HG02981 (cell line): Measurements from ENCODE around the gene ANKRA2.
A peak's percentile ranks its signal among the peaks of the same experiment; 100 is the strongest.

ENCODE experiments used
- ATAC-seq: cut with Tn5 transposase; IDR thresholded peaks from one replicate; pipeline ENCODE4 v1.9.1; 2021; ENCODE audit warnings: mild to moderate bottlenecking, moderate library complexity; ENCODE audit not compliant: unreplicated experiment

ANKRA2 gene

DNA sequence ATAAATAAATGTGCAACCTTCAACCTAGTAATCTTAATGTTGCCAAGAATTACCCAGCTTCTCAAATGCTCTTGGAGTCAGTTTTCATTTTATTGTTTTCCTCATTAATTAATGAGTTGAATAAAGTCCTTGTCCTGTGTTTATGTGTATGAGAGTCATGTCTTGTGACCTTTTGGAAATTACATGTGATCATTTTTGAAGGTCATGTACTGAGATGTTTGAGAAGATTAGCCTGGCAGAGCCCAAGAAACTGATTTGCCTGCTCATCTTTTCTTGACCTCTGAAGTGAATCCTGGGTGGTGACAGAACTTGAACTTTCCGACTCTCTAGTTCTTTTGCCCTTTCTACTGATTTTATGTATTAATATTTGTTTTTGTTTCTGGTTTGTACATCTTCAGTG lies 15.4 kb downstream of the ANKRA2 start:
- no peak for ATAC-seq

GRCh38 chr5:73545403-73545779 lies 20.0 kb downstream of the ANKRA2 start:
- no peak for ATAC-seq

DNA sequence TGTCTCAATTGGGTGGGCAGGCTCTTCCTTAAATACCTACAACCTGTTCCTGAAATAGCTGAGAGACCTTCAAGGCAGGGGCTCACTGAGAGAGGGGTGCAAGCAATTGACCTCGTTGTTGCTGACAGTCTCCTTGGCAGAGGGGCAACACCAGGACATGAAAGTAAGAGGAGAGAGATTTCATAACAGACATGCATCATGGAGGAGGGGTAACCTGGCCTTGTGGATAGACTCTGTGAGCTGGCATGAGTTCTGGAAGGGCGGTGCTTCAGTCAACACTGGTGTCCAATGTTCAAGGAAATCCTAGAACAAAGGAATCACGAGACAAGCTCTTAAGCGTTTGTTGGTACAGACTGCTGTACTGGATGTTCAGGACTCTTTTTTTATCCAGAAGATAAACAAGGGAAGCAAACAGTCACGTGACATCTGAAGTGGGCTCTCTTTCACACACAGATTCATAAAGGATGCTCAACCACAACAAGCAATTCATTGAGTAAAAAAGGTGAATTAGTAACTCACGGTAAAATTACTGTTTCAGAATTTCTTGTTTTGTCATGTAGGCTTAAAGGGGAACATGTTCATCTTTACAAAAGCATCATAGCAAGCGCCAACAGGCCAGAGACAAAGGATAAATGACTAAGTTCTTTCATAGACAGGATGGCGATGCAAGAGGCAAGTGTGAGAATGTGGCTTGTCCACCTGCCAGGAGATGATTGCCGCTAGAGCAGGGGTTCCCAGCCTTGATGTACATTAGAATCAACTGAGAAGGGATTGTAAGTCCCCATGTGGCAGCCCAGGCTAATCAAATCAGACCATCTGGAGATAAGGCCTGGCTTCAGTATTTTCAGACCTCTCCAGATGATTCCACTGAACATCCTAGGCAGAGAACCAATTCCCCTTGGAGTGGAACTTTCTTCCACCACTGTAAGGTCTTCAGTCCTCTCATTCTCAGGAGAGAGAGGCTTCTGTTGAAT lies 20.7 kb downstream of the ANKRA2 start:
- ATAC-seq, result no peak

DNA sequence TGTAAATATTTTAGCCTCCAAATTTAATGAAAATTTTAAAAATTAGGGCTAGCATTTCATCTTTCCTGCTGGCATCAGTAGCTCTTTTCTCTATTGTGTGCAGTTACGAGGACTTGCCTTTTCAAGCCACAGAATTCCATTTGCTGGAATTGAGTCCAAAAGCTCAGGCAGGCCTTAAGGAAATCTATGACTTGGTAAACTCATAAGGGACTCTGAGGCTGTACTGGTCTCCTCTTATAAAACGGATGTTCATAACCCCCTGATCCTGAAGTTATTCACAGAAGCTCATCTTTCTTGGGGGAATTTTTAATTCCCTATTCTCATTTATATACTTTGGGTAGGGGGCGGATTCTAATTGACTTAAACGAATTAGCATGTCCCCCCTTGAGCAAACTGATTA lies 23.4 kb downstream of the ANKRA2 start:
- no peak for ATAC-seq

DNA sequence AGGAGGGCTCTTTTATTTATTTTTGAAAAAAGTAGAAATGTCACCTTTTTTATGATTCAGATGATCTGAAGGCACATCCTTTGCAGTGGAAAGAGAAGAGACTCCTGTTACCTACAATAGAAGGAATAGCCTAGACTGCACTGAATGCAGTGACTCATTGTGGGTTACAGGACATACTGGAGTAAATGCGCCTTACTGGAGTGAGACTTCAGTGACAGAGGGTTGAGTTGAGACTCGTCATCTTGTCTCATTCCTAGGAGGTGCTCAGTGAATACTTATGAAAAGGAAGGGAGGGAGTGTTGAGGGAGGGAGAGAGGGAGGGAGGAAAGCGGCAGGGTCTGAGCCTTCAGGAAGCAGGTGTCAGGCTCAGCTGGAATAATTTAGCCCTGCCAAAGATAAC lies 25.2 kb downstream of the ANKRA2 start:
- no peak for ATAC-seq

DNA sequence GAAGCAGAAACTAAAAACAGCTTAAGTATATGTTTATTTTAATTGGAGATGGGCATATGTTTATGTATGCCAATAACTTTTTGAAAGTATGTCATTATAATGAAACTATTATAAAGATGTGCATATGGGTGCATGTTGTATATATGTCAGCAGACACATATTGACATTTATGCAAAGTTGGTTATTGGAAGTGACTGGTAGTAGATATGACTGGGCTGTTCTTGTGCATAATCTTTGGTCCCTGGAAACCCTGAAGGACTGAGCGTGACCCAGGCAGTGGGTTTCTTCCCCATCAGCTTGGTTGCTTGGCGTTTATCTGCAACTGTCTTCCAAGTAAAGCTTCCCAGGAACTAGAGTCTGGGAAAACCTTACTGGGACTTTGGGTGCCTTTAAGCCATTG lies 25.7 kb downstream of the ANKRA2 start:
- no peak for ATAC-seq

GRCh38 chr5:73534971-73535370 lies 30.5 kb downstream of the ANKRA2 start:
- ATAC-seq, result no peak

DNA sequence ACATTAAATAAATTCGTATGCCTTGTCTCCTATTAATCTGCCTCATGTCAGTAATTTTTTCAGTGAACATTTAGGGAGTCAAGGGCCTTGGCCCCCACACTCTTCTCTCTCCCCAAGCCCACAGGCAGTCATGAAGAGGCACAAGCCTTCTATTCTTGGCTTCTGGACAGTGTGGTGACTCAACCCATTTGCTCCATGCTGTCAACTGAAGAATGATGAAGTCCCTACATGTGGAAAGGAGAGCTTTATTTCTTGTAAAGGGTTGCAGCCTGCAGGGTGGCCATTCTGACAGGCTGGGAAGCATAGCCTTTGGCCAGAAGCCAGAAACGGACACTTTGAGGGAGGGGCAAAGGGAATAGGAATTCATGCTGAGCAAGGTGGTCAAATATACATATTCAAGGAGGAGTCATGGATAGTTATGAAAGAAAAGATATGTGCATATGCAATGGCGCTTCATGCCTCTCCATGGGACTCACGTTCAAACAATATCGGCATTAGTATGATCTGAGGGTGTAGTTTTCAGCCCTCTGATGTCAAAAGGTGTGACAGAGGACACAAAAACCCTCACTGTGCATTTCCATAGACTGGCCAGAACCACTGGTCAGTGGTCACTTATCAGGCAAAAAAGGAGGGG lies 31.3 kb downstream of the ANKRA2 start:
- ATAC-seq, result no peak

DNA sequence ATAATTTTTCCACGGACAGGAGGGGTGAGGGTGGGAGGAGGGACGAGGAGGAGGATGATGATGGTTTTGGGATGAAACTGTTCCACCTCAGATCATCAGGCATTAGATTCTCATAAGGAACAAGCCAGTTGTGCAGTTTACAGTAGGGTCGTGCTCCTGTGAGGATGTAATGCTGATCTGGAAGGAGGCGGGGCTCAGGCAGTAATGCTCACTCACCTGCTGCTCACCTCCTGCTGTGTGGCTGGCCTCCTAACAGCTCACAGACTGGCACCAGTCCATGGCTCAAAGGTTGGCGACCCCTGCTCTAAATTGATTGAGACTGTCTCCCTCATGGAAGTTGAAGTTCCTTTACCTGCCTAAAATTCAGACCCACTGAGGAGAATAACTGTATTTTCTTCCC lies 33.2 kb downstream of the ANKRA2 start:
- no peak for ATAC-seq

- ATAC-seq, result no peak
Measured at GRCh38 chr5:73531356-73531755, 34.1 kb downstream of the ANKRA2 start.

- no peak for ATAC-seq
Measured at GRCh38 chr5:73529081-73529480, 36.4 kb downstream of the ANKRA2 start.

DNA sequence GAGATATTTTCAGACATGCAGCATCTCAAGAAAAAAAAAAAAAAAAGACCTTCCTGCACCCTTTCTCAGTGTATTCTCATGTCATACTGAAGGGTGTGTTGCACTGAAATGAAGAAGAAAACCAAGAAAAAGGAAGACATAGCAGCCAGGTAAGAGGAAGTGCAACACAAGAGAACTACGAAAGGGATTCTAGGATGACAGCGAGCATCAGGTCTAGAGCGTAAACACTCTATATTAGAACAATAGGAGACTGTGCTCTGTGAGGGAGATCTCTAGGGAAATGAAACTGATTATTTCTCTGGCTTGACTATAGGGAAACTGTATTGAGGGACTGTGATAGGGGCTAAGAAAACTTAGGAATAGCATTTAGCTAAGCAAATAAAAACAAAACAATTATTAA lies 37.2 kb downstream of the ANKRA2 start:
- no peak for ATAC-seq

GRCh38 chr5:73525606-73526203 lies 39.7 kb downstream of the ANKRA2 start:
- no peak for ATAC-seq

DNA sequence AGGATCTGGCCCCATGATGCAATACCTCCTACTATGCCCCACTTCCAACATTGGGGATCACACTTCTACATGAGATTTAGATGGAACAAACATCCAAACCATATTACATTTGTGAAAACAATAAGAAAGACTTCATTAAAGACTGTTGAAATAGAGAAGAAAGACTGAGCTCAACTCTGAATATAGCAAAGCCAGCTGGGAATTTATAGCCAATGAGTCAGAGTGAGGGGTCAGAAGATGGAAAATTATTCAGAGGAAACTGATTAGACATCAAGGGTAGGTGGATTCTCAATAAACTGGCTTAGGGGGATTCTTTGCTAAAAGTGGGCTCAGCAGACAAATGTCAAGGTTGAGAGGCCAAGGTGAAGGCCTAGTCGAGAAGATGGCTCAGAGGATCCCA lies 41.6 kb downstream of the ANKRA2 start:
- ATAC-seq, result no peak

DNA sequence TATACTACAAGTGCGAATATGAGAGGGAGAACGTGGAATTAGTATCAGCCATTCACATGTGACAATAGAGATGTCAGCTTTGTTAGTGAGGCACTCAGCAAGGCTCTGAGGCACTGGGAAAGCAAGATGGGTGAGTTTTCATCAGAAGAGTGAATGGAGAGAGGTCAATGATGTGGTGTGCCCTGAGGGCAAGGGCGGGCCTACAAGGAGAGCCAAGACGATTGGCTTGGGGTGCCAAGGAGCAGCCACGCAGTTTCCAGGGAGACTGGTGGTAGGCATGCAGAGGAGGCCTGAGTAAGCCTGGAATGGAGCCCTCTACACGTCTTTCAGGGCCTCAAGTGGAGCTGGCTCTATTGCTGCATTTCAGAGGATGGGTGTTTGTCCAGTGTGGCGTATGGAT lies 42.5 kb downstream of the ANKRA2 start:
- no peak for ATAC-seq

DNA sequence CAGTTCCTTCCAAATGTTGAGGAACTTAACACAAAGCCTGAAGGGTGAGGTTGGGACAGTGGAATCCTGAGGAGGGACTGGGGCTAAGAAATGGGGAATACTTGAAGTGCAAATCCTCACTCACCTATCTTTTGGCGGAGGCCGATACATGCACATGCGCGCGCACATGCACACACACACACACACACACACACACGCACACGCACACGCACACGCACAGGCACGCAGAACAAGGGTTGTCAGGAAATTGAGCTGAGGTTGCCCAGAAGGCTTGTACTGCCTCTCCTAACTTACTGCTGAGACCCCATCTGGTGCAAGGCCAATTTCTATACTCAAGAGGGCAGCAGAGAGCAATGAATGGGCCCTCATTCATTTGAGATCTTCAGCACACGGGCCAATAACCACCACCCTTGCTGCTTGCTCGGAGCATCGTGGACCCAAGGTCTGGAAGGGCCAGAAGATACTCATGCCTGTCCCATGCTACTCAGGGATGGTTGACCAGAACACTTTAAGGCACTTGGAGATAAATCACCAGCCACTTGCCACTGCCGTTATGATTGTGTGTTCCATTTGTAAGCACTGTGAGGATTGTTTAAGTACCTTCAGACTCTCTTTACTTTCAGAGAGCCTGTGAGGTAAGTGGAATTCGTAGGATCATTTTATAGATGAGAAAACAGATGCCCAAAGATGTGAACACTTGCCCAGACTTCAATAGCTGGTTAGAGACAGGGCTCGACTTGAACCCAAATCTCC lies 45.7 kb downstream of the ANKRA2 start:
- ATAC-seq, result peak; percentile 93

DNA sequence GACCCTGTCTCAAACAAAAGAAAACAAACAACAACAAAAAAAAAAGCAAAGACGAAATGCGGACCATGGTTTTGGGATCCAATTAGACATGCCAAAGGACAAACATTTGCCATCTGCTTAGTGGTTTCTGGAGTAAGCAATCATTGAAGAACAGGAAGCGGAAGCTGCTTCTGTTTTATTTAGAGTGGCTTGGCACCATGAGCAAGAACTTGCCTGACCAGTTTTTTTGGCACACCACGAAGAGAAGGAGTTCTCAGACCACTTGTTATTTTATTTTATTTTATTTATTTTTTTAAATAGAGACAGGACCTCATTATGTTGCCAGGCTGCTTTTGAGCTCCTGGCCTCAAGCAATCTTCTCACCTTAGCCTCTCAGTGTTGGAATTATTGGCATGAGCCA lies 50.2 kb downstream of the ANKRA2 start:
- no peak for ATAC-seq

DNA sequence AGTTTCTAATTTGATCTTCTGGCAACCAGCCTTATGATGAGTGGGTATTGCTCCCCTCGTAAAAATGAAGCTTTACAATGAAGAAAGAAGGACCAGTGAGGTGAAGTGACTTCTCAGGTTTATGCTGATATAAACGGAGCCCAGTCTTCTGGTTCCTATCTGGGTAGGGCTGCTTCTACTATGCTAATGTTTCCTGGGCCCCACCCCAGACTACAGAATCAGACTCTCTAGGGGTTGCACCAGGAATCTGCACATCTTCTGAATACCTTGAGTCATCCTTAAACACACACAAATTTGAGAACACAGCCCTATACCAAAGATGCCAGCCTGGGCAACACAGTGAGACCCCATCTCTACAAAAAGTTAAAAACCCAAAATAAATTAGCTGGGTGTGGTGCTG lies 51.0 kb downstream of the ANKRA2 start:
- ATAC-seq, result no peak

DNA sequence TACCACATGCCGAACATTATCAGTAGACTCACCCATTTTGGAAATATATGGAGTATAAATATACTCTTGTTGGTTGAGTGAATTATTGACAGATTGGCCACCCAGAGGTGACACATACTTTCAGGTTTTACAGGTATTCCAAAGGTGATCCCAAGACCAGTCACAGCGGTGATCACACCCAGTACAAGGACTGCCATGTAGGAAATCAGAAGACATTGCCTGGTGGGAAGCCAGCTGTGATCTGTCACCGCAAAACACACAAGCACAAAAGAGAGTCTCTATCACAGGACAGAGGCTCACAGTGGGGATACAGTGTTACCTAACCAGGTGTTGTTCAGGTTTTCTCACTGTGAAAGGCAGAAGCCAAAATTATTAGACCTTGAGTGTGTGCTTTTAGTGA lies 51.4 kb downstream of the ANKRA2 start:
- ATAC-seq, result no peak

DNA sequence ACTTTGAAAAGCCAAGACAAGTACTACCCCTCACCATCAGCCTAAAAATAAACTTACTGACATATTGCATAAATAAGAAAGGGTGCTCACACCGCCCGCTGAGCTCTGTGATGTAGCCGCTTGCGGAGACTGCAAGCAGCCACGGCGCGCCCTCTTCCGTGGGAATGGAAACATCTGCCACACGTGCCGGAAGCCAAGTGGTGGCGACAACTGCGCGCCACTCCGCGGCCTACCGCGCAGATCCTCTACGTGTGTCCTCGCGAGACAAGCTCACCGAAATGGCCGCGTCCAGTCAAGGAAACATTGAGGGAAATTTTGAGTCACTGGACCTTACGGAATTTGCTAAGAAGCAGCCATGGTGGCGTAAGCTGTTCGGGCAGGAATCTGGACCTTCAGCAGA lies 56.9 kb downstream of the ANKRA2 start:
- ATAC-seq, result peak; percentile 59

DNA sequence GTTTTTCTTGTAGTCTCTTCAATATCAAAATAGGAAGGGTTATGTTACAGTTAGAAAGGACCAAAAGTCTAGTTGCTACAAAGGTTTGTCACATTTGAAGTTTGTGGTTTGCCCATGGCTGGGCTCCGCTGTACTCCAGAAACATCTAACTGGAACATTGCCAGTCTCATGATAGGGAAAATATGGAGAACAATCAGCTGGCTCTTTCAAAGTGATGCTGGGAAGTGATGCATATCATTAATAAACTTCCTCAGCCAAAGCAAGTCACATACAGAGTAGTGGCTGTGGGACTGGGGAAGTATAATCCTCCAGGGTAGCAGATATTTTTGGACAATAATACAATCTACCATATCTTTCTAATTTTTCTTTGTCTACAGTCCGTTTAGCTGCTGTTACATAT lies 58.4 kb downstream of the ANKRA2 start:
- no peak for ATAC-seq
